ENCODE data around the gene ZNF185.

Gene ZNF185

GRCh38 chrX:152896450-152896849 is 1.4 kb upstream of the ZNF185 start:
- TF ChIP-seq, protein P1, sequence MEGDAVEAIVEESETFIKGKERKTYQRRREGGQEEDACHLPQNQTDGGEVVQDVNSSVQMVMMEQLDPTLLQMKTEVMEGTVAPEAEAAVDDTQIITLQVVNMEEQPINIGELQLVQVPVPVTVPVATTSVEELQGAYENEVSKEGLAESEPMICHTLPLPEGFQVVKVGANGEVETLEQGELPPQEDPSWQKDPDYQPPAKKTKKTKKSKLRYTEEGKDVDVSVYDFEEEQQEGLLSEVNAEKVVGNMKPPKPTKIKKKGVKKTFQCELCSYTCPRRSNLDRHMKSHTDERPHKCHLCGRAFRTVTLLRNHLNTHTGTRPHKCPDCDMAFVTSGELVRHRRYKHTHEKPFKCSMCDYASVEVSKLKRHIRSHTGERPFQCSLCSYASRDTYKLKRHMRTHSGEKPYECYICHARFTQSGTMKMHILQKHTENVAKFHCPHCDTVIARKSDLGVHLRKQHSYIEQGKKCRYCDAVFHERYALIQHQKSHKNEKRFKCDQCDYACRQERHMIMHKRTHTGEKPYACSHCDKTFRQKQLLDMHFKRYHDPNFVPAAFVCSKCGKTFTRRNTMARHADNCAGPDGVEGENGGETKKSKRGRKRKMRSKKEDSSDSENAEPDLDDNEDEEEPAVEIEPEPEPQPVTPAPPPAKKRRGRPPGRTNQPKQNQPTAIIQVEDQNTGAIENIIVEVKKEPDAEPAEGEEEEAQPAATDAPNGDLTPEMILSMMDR (IDR thresholded peaks at IDR 0.05) = no peak

- TF ChIP-seq, protein P1 (IDR thresholded peaks at IDR 0.05) = no peak
Observed at GRCh38 chrX:152898442-152898841, 575 bp downstream of the ZNF185 start.

GRCh38 chrX:152899111-152899873 is 1.4 kb downstream of the ZNF185 start:
- TF ChIP-seq, protein P1 (IDR thresholded peaks at IDR 0.05) = no peak

DNA sequence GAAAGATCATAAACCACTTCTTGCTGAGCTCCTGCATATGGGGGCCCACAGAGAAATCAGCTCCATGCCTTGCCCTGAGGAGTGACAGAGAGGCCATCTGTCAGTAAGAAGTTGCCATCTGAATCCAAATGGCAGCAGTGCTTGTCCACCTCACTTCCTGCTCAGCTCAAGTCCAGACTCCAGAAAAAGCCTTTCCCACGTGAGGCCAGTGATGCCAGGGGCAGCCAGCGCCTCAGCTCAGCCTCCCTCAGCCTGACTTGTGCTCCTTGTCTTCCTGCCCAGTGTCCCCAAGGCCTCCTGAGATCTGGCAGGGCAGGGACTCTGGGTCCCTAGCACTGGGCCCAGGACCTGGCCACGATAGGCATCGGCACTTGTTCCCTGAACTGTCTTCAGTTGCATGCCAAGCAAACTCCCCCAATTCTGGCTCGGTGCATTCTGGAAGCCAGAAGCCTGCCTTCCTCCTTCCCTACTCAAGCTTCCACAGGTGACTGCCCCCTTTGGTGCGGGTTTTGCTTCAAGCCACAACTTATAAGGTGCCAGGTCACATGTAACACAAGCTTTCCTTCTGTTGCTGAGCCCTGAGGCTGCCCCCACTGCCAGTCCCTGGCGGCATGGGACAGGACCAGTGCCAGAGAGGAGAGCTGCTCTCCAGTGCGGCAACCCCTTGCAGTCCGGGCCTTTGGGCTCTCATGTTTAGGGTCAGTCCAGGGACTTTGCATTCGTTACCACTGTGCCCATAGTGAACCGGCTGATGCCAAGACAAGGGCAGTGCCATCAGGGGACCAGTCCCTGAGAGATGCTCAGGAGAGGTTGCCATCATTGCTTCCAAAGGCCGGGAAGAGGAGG is 2.2 kb downstream of the ZNF185 start:
- TF ChIP-seq, protein P1 (IDR thresholded peaks at IDR 0.05) = no peak

GRCh38 chrX:152900937-152901445 is 3.1 kb downstream of the ZNF185 start:
- TF ChIP-seq, protein P1 (IDR thresholded peaks at IDR 0.05) = no peak

DNA sequence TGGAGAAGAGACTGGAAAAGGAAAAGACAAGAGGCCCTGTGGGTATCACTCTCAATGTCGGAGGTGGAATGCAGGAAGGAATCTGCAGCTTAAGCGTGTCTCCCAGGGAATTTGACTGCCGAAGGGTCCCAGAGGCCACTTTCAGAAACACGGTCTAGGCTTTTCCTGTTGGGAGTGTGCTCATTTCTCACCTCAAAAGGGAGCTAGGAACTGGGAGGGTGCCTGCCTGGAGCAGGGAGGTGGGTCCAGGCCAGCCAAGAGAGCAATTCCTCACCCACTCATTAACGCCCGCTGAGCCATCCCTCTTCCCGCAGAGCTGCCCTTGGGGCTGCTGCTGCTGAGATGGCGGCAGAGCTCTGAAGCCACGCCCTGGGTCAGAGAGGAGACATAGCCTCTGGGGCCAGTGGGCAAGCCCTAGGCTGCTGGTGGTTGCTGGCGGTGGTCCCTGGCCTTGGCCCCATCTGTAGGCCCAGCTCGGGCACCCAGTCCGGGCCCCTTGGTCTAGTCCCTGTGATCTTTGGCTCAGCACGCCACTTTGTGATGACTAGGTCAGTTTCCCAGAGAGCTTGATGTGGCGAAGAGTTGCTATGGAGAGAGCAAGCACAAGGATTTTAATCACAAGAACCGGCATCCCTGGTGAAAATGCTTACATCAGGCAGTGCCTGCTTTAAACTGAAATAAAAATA is 4.1 kb downstream of the ZNF185 start:
- TF ChIP-seq, protein P1 (IDR thresholded peaks at IDR 0.05) = no peak

DNA sequence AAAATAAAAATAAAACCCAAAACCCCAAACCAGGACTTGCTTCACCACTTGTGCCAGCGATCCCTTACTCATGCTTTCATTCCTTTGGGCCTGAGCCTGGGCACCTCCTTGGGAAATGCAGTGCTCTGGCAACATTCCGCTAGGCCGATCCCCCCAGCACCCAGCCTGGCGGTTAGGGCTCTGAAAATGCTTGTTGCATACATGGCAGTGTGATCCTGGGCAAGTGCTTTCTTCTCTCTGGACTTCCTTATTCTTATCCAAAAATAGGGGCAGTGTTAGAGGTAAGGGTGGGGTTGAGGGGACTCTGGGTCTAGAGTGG is 4.6 kb downstream of the ZNF185 start:
- TF ChIP-seq, protein P1 (IDR thresholded peaks at IDR 0.05) = no peak

Data from LNCAP (cell line).